Fibroblast of the conjunctiva (primary cell): Measurements from ENCODE around the gene PSMF1.
"Not testable (repeated sequence)": the region's sequence is repeated elsewhere in the genome, so short reads cannot be mapped to it uniquely, and the experiment has no call there.

ENCODE experiments used
- DNase-seq: peaks from one replicate; pipeline ENCODE4 v3.0.0-alpha.2; 2010; ENCODE audit warnings: low read depth

PSMF1 gene

DNA sequence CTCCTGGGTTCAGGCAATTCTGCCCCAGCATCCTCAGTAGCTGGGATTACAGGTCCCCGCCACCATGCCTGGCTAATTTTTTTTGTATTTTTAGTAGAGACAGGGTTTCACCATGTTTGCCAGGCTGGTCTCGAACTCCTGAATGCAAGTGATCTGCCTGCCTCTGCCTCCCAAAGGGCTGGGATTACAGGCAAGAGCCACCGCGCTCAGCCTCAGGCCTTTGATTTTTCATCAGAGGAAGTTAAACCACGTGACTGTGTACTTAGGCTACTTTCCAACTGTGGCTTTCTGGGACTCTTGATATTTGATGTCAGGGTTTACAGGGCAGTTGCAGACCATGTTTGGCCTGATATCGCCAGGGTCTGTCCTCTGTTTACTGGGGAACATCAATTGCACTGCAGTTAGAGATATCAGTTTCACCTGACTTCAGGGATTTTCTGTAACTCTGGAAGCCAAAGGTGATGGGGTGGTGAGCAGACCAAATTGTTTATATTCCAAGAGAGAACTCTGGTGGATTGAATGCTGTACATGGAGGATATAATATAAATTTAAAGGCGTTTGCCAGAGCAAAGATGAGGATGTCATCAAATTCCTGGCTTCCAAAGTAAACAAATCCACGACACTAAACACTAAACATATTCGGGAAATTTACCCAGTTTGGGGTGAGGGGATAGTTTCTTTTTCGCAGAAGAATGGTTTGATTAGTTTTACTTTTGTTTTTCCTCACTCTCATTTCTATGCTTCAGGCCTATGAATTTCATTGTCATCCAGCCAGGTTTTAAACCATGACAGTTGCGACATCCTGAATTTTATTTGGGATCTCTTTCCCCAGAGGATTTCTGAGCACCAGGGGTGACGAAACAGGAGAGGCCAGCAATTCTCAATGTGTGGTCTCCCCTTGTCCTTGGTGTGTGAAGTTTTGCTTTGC, 4.2 kb downstream of the PSMF1 start:
- DNase-seq: peak; percentile 29

DNA sequence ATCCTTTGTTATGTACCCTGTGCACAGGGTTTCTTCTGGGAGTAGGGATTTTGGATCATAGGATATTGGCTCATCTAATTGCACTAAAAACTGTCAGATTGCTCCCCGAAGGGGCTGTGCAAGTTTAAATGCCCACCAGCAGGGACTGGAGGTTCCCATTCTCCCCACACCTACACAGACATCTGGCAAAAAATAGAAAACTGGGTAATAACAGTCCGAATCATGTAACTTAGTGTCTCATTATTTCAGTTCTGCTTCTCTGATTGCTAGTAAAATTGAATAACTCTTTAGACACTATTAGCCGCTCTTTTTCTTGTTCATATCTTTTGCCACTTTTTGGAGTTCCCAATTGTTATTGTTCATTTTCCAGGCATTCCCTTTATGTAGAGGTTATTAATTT, 5.3 kb downstream of the PSMF1 start:
- DNase-seq: no peak

DNA sequence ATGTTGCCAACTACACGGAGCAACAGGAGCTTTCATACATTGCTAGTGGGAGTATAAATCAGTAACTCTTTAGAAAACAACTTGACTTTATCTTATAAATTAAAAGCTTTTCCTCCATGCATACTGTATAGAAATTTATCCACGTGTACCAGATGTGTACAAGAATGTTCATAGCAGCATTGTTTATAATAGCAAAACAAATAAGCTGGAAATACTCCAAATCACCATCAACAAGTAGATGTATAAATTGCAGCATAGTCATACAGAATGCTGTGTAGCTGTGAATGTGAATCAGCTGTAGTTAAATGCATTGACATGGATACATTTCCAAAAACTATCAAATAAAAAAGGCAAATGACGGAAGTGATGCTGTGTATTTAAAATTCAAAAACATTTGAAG, 6.0 kb downstream of the PSMF1 start:
- peak; percentile 6 for DNase-seq

DNA sequence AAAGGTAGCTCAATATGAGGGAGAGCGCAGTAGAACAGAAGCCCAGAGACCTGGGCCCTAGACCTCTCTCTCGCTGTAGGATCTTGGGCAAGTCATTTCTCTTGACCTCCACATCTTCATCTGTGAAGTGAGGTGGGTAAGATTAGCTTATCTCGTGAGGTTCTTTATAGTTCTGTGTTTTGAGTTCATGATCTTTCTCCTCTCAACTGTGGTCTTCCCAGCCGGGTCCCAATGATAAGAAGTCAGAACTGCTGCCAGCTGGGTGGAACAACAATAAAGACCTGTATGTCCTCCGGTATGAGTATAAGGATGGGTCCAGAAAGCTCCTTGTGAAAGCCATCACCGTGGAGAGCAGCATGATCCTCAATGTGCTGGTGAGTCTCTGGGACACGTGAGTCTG, 6.9 kb downstream of the PSMF1 start:
- DNase-seq: no peak

DNA sequence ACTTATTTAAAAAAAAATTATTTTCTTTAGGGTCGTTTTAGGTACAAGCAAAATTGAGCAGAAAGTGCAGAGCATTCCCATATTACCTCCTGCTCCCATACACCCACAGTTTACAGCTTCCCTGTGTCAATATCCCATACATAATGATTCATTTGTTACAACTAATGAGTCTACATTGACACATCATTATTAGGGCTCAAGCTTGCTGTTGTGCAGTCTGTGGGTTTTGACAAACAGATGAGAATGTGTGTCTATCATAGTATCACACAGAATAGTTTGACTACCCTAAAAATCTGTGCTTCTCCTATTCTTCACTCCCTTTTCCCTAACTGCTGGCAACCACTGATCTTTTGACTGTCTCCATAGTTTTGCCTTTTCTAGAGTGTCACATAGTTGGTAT, 9.4 kb downstream of the PSMF1 start:
- DNase-seq: no peak

DNA sequence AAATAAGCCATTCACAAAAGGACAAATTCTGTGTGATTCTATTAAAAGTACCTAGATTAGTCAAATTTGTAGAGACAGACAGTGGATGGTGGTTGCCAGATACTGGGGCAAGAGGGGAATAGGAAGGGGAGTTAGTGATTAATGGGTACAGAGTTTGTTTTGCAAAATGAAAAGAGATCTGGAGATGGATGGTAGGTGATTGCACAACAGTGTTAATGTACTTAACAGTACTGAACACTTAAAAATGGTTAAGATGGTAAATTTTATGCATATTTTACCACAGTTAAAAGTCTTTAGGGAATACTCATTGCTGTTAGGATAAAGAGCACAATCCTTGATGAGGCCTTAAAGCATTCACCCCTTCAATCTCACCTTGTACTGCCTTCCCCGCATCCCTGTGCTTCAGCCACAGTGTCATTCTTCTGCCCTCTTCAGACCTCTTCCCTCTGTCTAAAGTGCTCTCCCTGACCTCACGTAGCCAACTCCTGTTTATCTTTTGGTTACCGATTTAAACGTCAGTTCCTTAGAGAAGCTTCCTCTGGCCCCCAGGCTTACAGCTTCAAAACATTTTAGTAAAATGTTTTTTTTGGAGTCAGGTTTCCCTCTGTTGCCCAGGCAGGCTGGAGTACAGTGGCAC, 11.8 kb downstream of the PSMF1 start:
- no peak for DNase-seq

DNA sequence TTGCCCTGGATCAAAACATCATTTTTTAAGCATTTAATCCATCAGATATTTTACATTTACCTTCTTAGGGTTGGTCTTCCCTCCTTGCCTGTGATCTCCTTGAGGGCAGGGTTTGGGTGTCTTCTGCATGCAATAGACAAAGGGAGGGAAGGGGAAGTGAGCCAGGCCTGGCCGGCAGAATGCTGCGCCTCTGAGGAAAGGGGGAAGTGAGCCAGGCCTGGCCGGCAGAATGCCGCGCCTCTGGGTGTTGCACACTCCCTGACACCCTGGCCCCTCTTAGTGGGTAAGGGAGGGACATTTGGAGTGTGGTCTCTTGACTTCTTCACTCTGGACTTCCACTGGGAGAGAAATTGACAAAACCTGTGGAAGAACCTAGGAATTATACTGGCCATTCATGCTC, 12.4 kb downstream of the PSMF1 start:
- no peak for DNase-seq

DNA sequence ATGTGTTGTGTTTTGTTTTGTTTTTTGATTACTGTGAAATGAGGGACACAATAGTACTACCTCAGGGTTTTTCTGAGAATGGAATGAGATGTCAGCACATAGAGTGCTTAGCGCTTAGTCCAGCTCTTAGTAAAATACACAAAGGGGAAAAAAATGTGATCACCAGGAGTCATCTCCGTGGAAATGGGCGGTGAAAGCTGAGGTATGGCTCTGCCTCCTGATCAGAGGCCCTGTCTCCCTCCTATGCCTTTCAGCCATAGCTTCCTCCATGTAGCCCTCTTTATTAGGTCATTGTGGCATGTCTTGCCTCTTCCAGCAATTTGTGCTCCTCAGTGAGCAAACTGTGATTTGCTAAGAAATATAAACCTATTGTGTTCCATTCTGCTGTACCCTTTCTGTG, 13.0 kb downstream of the PSMF1 start:
- DNase-seq: no peak

DNA sequence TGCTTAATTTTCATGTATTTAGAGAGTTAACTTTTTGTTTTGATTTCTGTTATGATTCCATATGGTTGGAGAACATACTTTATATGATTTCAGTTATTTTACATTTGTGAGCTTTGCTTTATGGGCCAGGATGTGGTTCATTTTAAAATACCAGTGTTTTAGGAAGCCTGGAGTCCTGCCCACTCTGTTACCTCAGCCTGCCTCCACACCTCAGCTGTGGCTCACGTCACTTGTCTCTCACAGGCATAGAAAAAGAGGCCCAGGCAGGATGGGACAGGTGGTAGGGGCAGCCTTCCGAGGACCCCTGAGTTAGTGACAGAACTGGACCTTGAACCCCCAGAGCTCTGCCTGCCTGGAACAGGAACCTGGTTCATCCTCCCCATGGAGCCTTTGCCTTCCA, 16.0 kb downstream of the PSMF1 start:
- DNase-seq: no peak

DNA sequence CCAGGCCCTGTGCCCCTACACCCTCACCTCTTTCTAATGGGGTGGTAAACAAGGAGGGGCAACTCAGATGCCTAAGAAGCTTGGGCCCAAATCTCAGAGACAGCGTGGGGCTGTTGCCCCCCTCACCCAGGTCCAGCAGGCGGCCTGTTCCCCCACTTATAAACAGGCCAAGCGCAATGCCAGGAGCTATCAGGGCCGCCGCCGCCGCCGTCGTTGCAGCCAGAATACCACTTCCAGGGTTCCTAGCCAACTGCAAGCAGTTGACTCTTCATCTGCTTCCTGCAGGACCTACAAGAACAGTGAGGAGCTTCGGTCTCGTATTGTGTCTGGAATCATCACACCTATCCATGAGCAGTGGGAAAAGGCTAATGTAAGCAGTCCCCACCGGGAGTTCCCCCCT, 16.4 kb downstream of the PSMF1 start:
- no peak for DNase-seq

DNA sequence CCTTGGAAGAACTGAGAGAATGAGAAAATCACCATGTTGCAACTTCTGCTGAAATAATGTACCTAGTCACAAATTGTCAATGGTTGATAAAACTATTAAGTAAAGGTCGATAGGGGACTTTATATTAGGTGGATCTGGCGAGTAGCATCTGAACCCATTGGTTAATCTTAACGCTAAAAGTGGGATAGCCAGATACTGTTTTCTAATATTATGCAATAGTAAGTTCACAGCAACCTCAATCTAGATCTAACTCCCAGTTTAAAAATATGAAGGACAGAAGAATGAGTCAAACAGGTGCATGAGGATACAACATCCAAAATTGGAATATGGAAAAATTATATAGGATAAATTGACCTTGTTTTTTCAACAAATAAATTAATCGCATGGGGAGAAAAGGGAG, 18.8 kb downstream of the PSMF1 start:
- DNase-seq: no peak

DNA sequence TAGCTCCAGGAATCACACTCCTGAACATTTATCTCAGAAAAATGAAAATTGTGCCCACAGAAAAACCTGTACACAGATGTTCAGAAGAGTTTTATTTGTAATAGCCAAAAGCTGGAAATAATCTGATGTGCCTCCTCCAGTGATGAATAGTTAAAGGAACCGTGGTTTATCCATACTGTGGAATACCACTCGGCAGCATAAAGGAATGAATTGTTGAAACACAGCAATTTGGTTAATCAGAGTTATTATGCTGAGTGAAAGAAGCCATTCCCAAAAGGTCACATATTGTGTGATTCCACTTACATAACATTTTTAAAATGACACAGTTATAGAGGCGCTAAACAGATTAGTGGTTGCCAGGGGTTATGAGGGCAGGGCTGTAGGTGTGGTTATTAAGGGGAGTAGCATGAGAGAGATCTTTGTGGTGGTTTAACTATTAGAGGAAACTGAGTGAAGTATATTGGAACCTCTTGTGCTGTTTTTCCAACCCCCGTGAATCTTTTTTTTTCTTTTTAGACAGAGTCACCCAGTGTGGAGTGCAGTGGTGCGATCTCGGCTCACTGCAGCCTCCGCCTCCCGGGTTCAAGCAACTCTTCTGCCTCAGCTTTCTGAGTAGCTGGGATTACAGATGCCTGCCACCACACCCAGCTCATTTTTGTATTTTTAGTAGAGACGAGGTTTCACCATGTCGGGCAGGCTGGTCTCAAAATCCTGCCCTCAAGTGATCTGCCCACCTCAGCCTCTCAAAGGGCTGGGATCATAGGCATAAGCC, 26.2 kb downstream of the PSMF1 start:
- no peak for DNase-seq

DNA sequence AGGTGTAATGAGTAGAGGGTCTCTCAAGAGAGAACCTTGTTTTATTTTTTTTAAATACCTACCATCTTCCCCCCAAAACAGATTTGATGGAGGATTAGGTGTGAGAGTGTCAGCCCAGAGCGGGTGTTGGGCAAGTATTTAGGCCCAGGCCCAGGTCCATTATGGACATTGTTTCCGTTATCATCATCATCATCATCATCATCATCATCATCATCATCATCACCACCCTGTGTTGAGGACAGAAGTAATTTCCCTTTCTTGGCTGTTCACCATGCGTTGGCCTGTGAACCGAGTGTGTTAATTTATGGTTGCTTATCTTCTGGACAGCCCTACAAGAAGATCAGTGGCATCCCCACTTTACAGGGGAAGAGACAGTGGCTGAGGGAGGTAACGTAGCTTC, 28.6 kb downstream of the PSMF1 start:
- DNase-seq: no peak

DNA sequence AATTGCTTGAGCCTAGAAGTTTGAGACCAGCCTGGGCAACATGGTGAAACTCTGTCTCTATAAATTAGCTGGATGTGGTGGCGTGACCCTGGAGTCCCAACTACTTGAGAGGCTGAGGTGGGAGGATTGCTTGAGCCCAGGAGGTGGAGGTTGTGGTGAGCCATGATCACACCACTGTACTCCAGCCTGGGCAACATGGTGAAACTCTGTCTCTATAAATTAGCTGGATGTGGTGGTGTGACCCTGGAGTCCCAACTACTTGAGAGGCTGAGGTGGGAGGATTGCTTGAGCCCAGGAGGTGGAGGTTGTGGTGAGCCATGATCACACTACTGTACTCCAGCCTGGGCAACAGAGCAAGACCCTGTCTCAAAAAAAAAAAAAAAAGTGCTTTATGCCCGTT, 31.4 kb downstream of the PSMF1 start:
- DNase-seq: not testable (repeated sequence)

DNA sequence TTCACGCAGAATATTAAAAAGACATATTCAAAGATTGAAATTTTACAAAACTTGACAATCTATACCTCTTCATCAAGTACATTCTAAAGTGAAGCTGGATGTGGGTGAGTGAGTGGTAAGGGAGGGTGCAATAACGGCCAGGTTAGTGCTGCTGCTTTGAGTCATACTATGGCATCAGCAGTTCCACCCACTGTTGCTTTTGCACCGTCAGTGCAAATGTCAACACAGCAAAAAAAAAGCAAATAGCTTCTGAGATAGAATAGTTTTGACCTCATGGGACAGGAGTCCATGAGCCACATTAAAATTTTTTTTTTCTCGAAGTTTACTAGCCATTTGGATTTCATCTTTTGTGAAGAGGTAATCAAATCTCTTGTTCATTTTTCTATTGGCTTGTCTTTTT, 31.8 kb downstream of the PSMF1 start:
- DNase-seq: no peak

DNA sequence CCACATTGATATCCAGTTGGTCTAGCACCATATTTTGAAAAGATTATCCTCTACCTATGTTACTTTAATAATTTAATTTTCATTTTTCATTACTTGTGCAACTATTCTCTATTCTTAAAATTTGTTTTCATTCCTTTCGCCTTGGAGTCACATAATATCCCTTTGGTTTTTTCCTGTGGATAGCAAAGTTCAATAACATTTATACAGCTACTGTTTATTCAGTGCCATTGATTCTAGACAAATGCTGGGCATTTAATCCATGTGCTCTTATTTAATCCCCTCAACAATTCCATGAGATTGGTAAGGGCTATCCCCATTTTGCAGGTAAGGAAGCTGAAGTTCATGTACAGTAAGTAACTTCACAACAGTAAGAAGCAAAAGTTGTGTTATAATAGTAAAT, 32.6 kb downstream of the PSMF1 start:
- DNase-seq: no peak

DNA sequence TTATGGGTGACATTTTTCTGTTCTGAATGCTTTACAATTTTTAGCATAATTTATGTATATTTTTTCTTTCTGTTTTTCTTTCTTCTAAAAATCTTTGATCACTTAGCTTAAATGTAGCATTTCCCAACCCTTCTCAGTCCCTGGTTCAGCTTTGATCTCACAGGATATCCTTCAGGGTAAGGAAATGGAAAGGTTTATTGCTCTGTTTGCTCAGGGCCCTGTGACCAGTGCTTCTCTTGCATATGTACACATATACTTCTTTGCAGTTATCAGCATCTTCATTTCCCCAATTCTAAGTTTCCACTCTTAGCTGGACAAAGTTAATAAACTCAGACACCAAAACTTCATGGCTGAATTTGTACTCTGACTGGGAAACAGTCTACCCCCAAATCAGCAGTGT, 35.8 kb downstream of the PSMF1 start:
- DNase-seq: no peak

DNA sequence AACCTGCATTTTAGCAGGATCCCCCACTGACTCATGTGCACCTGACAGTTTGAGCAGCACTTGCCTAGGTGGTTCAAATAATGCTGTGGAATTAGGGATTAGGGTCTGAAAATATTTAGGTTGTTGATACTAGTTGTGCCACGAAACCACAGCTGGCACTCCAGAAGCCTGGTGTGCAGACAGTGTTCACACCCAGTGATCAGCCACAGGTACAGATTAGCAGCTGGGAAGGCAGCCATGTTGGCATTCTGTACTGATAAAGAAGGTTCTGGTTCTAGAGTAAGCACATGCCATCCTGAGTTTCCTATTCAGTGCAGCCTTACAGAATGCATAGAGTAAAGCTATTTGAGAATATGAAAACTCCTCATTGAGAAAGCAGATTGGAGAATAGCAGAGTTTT, 36.3 kb downstream of the PSMF1 start:
- no peak for DNase-seq

DNA sequence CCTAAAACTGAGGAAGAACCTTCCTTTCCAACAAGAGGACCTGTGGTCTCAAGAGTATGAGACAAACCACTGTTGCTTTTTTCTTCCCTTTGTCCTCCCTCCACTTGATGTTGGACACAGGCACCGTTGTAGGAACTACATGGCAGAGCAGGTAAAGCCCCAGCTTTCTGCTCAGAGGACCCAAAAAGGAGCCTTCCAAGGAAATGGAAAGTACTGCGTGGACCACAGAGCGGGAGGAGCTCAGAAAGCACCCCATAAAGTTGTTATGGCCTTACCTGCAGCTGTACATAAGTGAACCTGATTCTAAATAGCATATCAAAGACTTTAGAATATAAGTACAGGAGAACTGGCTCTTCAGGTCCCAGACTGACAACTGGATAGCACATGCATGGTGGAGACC, 36.9 kb downstream of the PSMF1 start:
- DNase-seq: no peak

DNA sequence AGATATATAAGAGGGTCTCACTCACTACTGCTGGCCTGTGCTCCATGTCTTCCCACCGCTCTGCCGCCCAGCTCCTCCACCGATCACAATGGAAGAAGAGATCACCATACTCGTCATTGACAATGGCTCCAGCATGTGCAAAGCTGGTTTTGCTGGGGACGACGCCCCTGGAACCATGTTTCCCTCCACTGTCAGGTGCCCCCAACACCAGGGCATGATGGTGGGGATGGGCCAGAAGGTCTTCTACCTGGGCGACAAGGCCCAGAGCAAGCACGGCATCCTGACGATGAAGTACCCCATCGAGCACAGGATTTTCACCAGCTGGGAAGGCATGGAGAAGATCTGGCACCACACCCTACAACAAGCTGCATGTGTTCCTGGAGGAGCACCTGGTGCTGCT, 42.1 kb downstream of the PSMF1 start:
- DNase-seq: no peak

DNA sequence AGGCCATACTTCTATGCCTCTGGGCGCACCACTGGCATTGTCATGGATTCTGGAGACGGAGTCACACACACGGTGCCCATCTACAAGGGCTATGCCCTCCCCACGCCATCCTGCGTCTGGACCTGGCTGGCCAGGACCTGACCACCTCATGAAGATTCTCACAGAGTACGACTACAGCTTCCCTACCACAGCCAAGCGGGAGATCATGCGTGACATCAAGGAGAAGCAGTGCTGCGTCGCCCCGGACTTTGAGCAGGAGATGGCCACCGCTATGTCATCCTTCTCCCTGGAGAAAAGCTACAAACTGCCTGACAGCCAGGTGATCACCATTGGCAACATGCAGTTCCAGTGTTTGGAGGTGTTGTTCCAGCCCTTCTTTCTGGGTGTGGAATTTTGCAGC, 42.6 kb downstream of the PSMF1 start:
- DNase-seq: no peak

DNA sequence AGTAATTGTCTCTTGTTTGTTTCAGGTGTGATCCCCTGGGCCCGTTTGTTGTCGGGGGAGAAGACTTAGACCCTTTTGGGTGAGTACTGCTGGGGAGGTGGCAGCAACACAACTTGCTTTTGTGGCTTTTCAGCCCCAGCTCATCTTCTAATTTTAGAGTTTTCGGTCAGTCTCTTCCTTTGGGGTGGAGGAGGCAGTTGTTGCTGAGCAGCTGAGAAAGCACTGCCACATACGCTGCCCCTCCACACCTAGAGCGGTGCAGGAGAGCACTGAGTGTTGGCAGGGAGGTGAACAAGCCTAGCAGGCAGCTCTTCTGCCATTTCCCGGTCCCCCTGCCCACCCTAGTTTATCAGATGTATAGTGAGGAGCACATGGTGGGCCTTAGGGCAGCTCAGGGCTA, 44.7 kb downstream of the PSMF1 start:
- DNase-seq: no peak

DNA sequence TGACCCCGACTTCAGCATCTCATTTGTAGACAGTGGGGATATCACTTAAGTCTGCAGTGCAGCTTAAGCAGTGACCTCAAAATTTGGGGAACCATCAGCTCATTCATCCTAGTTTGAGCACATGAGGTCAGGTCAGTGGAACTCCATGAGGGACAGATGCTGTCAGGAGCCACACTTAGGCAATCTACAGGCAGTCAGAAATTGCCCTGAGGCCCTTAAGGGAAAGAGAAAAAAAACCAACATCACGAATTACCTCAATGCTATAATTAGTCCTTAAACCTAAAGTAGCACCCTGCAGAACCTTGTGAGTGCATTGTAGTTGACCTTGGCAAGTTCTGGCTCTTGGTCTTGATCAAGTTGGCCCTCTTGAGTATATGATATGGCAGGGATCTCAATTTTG, 45.3 kb downstream of the PSMF1 start:
- DNase-seq: no peak
